RWPE2 (cell line): ENCODE data around the gene FAM167B.

ENCODE experiments used
- ATAC-seq: fragments of 200-7000 bp; cut with Tn5 transposase; 3 replicates; pipeline ENCODE4 v1.9.1; 2021; ENCODE audit warnings: low read depth
- DNase-seq: peaks from one replicate; pipeline ENCODE4 v3.0.0-alpha.2; 2020; ENCODE audit warnings: low spot score
- H3K27ac ChIP-seq: fragments of 450-650 bp; 2 replicates; pipeline ENCODE4 v1.5.1; 2017; ENCODE audit warnings: mild to moderate bottlenecking; ENCODE audit not compliant: poor library complexity, severe bottlenecking
- H3K27me3 ChIP-seq: fragments of 250-450 bp; sonication (Bioruptor Pico); 2 replicates; pipeline ENCODE4 v1.5.1; 2021; ENCODE audit warnings: mild to moderate bottlenecking, moderate library complexity; ENCODE audit not compliant: insufficient read depth, poor library complexity, severe bottlenecking
- H3K36me3 ChIP-seq: fragments of 250-450 bp; sonication (Bioruptor Pico); 2 replicates; pipeline ENCODE4 v1.5.1; 2020; ENCODE audit warnings: low read depth, mild to moderate bottlenecking, moderate library complexity
- H3K4me1 ChIP-seq: fragments of 250-450 bp; sonication (Bioruptor Pico); 2 replicates; pipeline ENCODE4 v1.5.1; 2021; ENCODE audit warnings: mild to moderate bottlenecking, moderate library complexity; ENCODE audit not compliant: insufficient read depth, poor library complexity, severe bottlenecking
- H3K4me3 ChIP-seq: fragments of 250-450 bp; sonication (Bioruptor Pico); 2 replicates; pipeline ENCODE4 v1.5.1; 2021; ENCODE audit warnings: mild to moderate bottlenecking, moderate library complexity; ENCODE audit not compliant: severe bottlenecking
- H3K9me3 ChIP-seq: fragments of 250-450 bp; sonication (Bioruptor Pico); 2 replicates; pipeline ENCODE4 v1.5.1; 2021; ENCODE audit warnings: mild to moderate bottlenecking, moderate library complexity; ENCODE audit not compliant: severe bottlenecking
- CTCF ChIP-seq: fragments of 450-650 bp; IDR thresholded peaks from one replicate; pipeline ENCODE4 v1.5.1; 2017; ENCODE audit warnings: mild to moderate bottlenecking, moderate library complexity; ENCODE audit not compliant: poor library complexity, severe bottlenecking

The FAM167B gene

GRCh38 chr1:32240140-32240951 is 6.7 kb upstream of the FAM167B start:
- H3K36me3 ChIP-seq, result no peaks in the 10 kb centered on the region
- H3K4me3 ChIP-seq, result peak overlapping the region; percentile 36
- no peaks in the 10 kb centered on the region for H3K27me3 ChIP-seq
- H3K27ac ChIP-seq, result peak overlapping the region; percentile 35
- peaks cover 11% of the 10 kb centered on the region for H3K4me1 ChIP-seq
- TF ChIP-seq CTCF, result peak; percentile 51
- ATAC-seq, result peak; percentile 52
- H3K9me3 ChIP-seq, result no peaks in the 10 kb centered on the region
- DNase-seq, result no peak

- TF ChIP-seq CTCF, result no peak
- Histone ChIP-seq H3K4me3 (peak overlapping the region; percentile 36), H3K27ac (peak overlapping the region; percentile 35), H3K27me3 (no peaks in the 10 kb centered on the region), H3K36me3 (no peaks in the 10 kb centered on the region), H3K4me1 (peaks cover 4% of the 10 kb centered on the region), H3K9me3 (no peaks in the 10 kb centered on the region)
- ATAC-seq (peak; percentile 44), DNase-seq (no peak)
Measured at GRCh38 chr1:32241001-32241763, 5.8 kb upstream of the FAM167B start.

- Histone ChIP-seq H3K4me3 (no peak overlapping the region), H3K9me3 (no peaks in the 10 kb centered on the region), H3K27ac (no peak overlapping the region), H3K4me1 (peaks cover 11% of the 10 kb centered on the region), H3K36me3 (no peaks in the 10 kb centered on the region), H3K27me3 (no peaks in the 10 kb centered on the region)
- no peak for DNase-seq
- no peak for ATAC-seq
- TF ChIP-seq CTCF, result no peak
Measured at GRCh38 chr1:32242341-32242851, 4.6 kb upstream of the FAM167B start.

GRCh38 chr1:32247452-32247851 is 430 bp downstream of the FAM167B start:
- no peaks in the 10 kb centered on the region for H3K9me3 ChIP-seq
- H3K27ac ChIP-seq, result peak overlapping the region; percentile 46
- H3K27me3 ChIP-seq, result no peaks in the 10 kb centered on the region
- no peak for TF ChIP-seq CTCF
- no peaks in the 10 kb centered on the region for H3K36me3 ChIP-seq
- ATAC-seq (no peak), DNase-seq (no peak)
- H3K4me1 ChIP-seq, result peaks cover 20% of the 10 kb centered on the region
- H3K4me3 ChIP-seq, result no peak overlapping the region
